ENCODE measurements around the gene FLACC1.

FLACC1 gene

GRCh38 chr2:201260302-201260800 is 96.8 kb downstream of the FLACC1 start, which contains the start of gene CASP8:
CASP8 (plus strand) TSS chr2:201260536; CDS start chr2:201266487, 5,951 bp downstream.
- no peak for TF ChIP-seq TOX (CRISPR knock-in tag; IDR thresholded peaks at IDR 0.05; ENCODE audit: borderline replicate concordance)
- no peak for TF ChIP-seq ZNF565 (CRISPR knock-in tag; conservative IDR thresholded peaks at IDR 0.05; ENCODE audit: low read depth)
- no peak for TF ChIP-seq BACH2 (CRISPR knock-in tag; IDR thresholded peaks at IDR 0.05; ENCODE audit: borderline replicate concordance)
- TF ChIP-seq SNAI2 (CRISPR knock-in tag; IDR thresholded peaks at IDR 0.05): no peak
- TF ChIP-seq CSDC2 (CRISPR knock-in tag; IDR thresholded peaks at IDR 0.05): no peak
- no peak for TF ChIP-seq TCF4 (CRISPR knock-in tag; IDR thresholded peaks at IDR 0.05; ENCODE audit: borderline replicate concordance)
- TF ChIP-seq ZFP30 (CRISPR knock-in tag; IDR thresholded peaks at IDR 0.05): no peak
- no peak for TF ChIP-seq ESRRG (CRISPR knock-in tag; IDR thresholded peaks at IDR 0.05)
- TF ChIP-seq ZNF70 (CRISPR knock-in tag; IDR thresholded peaks at IDR 0.05): no peak
- no peak for TF ChIP-seq CREB5 (CRISPR knock-in tag; IDR thresholded peaks at IDR 0.05; ENCODE audit: low read depth)
- TF ChIP-seq OSR1 (CRISPR knock-in tag; IDR thresholded peaks at IDR 0.05): no peak
- no peak for TF ChIP-seq ISL1 (CRISPR knock-in tag; IDR thresholded peaks at IDR 0.05)
- no peak for TF ChIP-seq PPARA (CRISPR knock-in tag; IDR thresholded peaks at IDR 0.05; ENCODE audit: borderline replicate concordance)
- TF ChIP-seq PATZ1 (CRISPR knock-in tag; IDR thresholded peaks at IDR 0.05; ENCODE audit: borderline replicate concordance): no peak
- no peak for TF ChIP-seq ARNTL (CRISPR knock-in tag; IDR thresholded peaks at IDR 0.05; ENCODE audit: borderline replicate concordance, low read depth)
- ATAC-seq: no peak

- no peak for TF ChIP-seq CSRNP3 (CRISPR knock-in tag; IDR thresholded peaks at IDR 0.05)
- TF ChIP-seq RARB (CRISPR knock-in tag; IDR thresholded peaks at IDR 0.05): no peak
- TF ChIP-seq ZC3H10 (CRISPR knock-in tag; IDR thresholded peaks at IDR 0.05): no peak
- TF ChIP-seq ZFP3 (CRISPR knock-in tag; IDR thresholded peaks at IDR 0.05): no peak
- ATAC-seq: no peak; the same call in 2 of the 3 replicates
Observed at GRCh38 chr2:201258666-201259615, 98.2 kb downstream of the FLACC1 start.

- TF ChIP-seq GLIS3 (CRISPR knock-in tag; IDR thresholded peaks at IDR 0.05): no peak
- no peak for TF ChIP-seq OSR1 (CRISPR knock-in tag; IDR thresholded peaks at IDR 0.05)
- no peak for TF ChIP-seq SNAI2 (CRISPR knock-in tag; IDR thresholded peaks at IDR 0.05)
- no peak for TF ChIP-seq TCF4 (CRISPR knock-in tag; IDR thresholded peaks at IDR 0.05; ENCODE audit: borderline replicate concordance)
- TF ChIP-seq CSDC2 (CRISPR knock-in tag; IDR thresholded peaks at IDR 0.05): no peak
- TF ChIP-seq ESRRG (CRISPR knock-in tag; IDR thresholded peaks at IDR 0.05): no peak
- TF ChIP-seq RARB (CRISPR knock-in tag; IDR thresholded peaks at IDR 0.05): no peak
- no peak for TF ChIP-seq PATZ1 (CRISPR knock-in tag; IDR thresholded peaks at IDR 0.05; ENCODE audit: borderline replicate concordance)
- no peak for TF ChIP-seq BACH2 (CRISPR knock-in tag; IDR thresholded peaks at IDR 0.05; ENCODE audit: borderline replicate concordance)
- no peak for TF ChIP-seq ZNF70 (CRISPR knock-in tag; IDR thresholded peaks at IDR 0.05)
- TF ChIP-seq ZNF8 (CRISPR knock-in tag; IDR thresholded peaks at IDR 0.05): no peak
- TF ChIP-seq PPARA (CRISPR knock-in tag; IDR thresholded peaks at IDR 0.05; ENCODE audit: borderline replicate concordance): no peak
- no peak for TF ChIP-seq ISL1 (CRISPR knock-in tag; IDR thresholded peaks at IDR 0.05)
- no peak for TF ChIP-seq TOX (CRISPR knock-in tag; IDR thresholded peaks at IDR 0.05; ENCODE audit: borderline replicate concordance)
- TF ChIP-seq ZFP3 (CRISPR knock-in tag; IDR thresholded peaks at IDR 0.05): no peak
- TF ChIP-seq ARNTL (CRISPR knock-in tag; IDR thresholded peaks at IDR 0.05; ENCODE audit: borderline replicate concordance, low read depth): no peak
- TF ChIP-seq TSHZ2 (CRISPR knock-in tag; IDR thresholded peaks at IDR 0.05): no peak
- no peak for TF ChIP-seq CREB5 (CRISPR knock-in tag; IDR thresholded peaks at IDR 0.05; ENCODE audit: low read depth)
- peak; percentile 87 for ATAC-seq
Observed at GRCh38 chr2:201257956-201258665, 99.0 kb downstream of the FLACC1 start.

All from SK-N-SH treated with all-trans-retinoic acid at 6 μM for 48 hours (cell line).